Measurements from ENCODE around the gene CXCR4. TPM values are rescaled to one million over a fixed set of nuclear protein-coding genes. Genes with fewer than 3 reads are reported as not detected.

CXCR4 gene
- total RNA-seq, 2 donors from 2014 or later, result 1,189 to 1,429 TPM

- Mint-ChIP-seq H3K4me3 (peak overlapping the region; percentile 97), H3K27me3 (no peaks in the 10 kb centered on the region), H3K4me1 (peaks cover 47% of the 10 kb centered on the region), H3K27ac (peak overlapping the region; percentile 99), H3K36me3 (ENCODE audit: low read depth) (peaks cover 19% of the 10 kb centered on the region)
- H3K9me3 ChIP-seq (ENCODE audit: control insufficient read depth, low read length, poor library complexity, severe bottlenecking), result no peaks in the 10 kb centered on the region
- ATAC-seq (peak; percentile 21), DNase-seq (peak; percentile 59 to 68 (median 61))
Measured at GRCh38 chr2:136116151-136116812, 1.7 kb downstream of the CXCR4 start.

DNA sequence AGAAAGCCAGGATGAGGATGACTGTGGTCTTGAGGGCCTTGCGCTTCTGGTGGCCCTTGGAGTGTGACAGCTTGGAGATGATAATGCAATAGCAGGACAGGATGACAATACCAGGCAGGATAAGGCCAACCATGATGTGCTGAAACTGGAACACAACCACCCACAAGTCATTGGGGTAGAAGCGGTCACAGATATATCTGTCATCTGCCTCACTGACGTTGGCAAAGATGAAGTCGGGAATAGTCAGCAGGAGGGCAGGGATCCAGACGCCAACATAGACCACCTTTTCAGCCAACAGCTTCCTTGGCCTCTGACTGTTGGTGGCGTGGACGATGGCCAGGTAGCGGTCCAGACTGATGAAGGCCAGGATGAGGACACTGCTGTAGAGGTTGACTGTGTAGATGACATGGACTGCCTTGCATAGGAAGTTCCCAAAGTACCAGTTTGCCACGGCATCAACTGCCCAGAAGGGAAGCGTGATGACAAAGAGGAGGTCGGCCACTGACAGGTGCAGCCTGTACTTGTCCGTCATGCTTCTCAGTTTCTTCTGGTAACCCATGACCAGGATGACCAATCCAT, 2.7 kb downstream of the CXCR4 start:
- Mint-ChIP-seq H3K4me3 (peak overlapping the region; percentile 97), H3K27me3 (no peaks in the 10 kb centered on the region), H3K27ac (peak overlapping the region; percentile 99), H3K36me3 (ENCODE audit: low read depth) (peaks cover 19% of the 10 kb centered on the region), H3K4me1 (peaks cover 44% of the 10 kb centered on the region)
- H3K9me3 ChIP-seq (ENCODE audit: control insufficient read depth, low read length, poor library complexity, severe bottlenecking), result no peaks in the 10 kb centered on the region
- ATAC-seq (no peak), DNase-seq (no peak)

DNA sequence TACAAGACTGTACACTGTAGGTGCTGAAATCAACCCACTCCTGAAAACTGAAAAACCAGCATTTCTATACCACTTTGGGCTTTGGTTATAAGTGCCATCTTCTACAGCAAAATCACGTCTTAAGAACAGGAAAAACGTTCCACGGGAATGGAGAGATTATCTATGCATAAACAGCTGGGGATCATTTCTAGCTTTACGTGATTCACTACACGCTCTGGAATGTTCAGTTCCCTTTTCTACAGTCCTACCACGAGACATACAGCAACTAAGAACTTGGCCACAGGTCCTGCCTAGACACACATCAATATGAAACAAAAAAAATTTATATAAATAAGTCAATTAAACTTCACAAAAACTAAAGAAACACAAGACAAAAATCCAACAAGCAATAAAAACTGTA, 3.6 kb downstream of the CXCR4 start:
- no peaks in the 10 kb centered on the region for H3K9me3 ChIP-seq (ENCODE audit: control insufficient read depth, low read length, poor library complexity, severe bottlenecking)
- ATAC-seq (no peak), DNase-seq (no peak)
- H3K4me3 Mint-ChIP-seq, result peak overlapping the region; percentile 84
- H3K36me3 Mint-ChIP-seq (ENCODE audit: low read depth), result peaks cover 19% of the 10 kb centered on the region
- H3K27me3 Mint-ChIP-seq, result no peaks in the 10 kb centered on the region
- peak overlapping the region; percentile 99 for H3K27ac Mint-ChIP-seq
- H3K4me1 Mint-ChIP-seq, result peaks cover 44% of the 10 kb centered on the region

GRCh38 chr2:136113209-136113971, 4.6 kb downstream of the CXCR4 start:
- Mint-ChIP-seq H3K4me1 (peaks cover 44% of the 10 kb centered on the region), H3K4me3 (peak overlapping the region; percentile 84), H3K27me3 (no peaks in the 10 kb centered on the region), H3K27ac (peak overlapping the region; percentile 99), H3K36me3 (ENCODE audit: low read depth) (peaks cover 19% of the 10 kb centered on the region)
- ATAC-seq (peak; percentile 2), DNase-seq (no peak)
- H3K9me3 ChIP-seq (ENCODE audit: control insufficient read depth, low read length, poor library complexity, severe bottlenecking), result no peaks in the 10 kb centered on the region

GRCh38 chr2:136112317-136113208, 5.4 kb downstream of the CXCR4 start:
- no peak for DNase-seq
- peak overlapping the region; percentile 99 for H3K27ac Mint-ChIP-seq
- H3K9me3 ChIP-seq (ENCODE audit: control insufficient read depth, low read length, poor library complexity, severe bottlenecking), result no peaks in the 10 kb centered on the region
- H3K4me1 Mint-ChIP-seq, result peaks cover 38% of the 10 kb centered on the region
- H3K4me3 Mint-ChIP-seq, result peak overlapping the region; percentile 84
- ATAC-seq, result peak; percentile 5
- peaks cover 17% of the 10 kb centered on the region for H3K36me3 Mint-ChIP-seq (ENCODE audit: low read depth)
- no peaks in the 10 kb centered on the region for H3K27me3 Mint-ChIP-seq

DNA sequence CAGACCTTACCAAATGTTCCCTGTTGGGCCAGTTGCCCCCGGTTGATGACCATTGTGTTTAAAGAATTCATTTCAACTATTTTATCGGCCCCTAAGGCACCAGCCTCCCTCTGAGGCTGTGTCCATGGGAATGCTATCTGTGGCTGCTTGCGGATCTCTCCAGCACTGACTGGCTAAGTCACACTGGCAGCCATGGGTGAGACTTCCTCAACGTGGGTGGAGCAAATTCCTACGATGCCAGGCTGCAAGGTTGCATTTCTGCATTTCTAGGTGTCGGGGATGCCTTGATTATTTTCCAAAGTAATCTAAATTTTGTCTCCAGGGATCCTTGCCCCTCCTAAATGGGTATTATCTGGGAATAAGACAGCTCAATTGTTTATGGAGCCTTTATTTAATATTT, 6.2 kb downstream of the CXCR4 start:
- Mint-ChIP-seq H3K4me1 (peaks cover 38% of the 10 kb centered on the region), H3K36me3 (ENCODE audit: low read depth) (peaks cover 17% of the 10 kb centered on the region), H3K27ac (peak overlapping the region; percentile 99), H3K27me3 (no peaks in the 10 kb centered on the region), H3K4me3 (peak overlapping the region; percentile 67)
- ATAC-seq (no peak), DNase-seq (no peak)
- H3K9me3 ChIP-seq (ENCODE audit: control insufficient read depth, low read length, poor library complexity, severe bottlenecking), result no peaks in the 10 kb centered on the region

GRCh38 chr2:136110526-136110925, 7.4 kb downstream of the CXCR4 start:
- H3K4me1 Mint-ChIP-seq, result peaks cover 33% of the 10 kb centered on the region
- ATAC-seq (no peak), DNase-seq (no peak)
- H3K27ac Mint-ChIP-seq, result peak overlapping the region; percentile 99
- no peaks in the 10 kb centered on the region for H3K27me3 Mint-ChIP-seq
- no peak overlapping the region for H3K4me3 Mint-ChIP-seq
- H3K36me3 Mint-ChIP-seq (ENCODE audit: low read depth), result peaks cover 15% of the 10 kb centered on the region
- H3K9me3 ChIP-seq (ENCODE audit: control insufficient read depth, low read length, poor library complexity, severe bottlenecking), result no peaks in the 10 kb centered on the region

- DNase-seq (no peak), ATAC-seq (no peak)
- Mint-ChIP-seq H3K36me3 (ENCODE audit: low read depth) (peaks cover 2% of the 10 kb centered on the region), H3K4me3 (no peak overlapping the region), H3K27me3 (no peaks in the 10 kb centered on the region), H3K4me1 (peaks cover 15% of the 10 kb centered on the region), H3K27ac (no peak overlapping the region)
- no peaks in the 10 kb centered on the region for H3K9me3 ChIP-seq (ENCODE audit: control insufficient read depth, low read length, poor library complexity, severe bottlenecking)
Measured at GRCh38 chr2:136108463-136108862, 9.5 kb downstream of the CXCR4 start.

DNA sequence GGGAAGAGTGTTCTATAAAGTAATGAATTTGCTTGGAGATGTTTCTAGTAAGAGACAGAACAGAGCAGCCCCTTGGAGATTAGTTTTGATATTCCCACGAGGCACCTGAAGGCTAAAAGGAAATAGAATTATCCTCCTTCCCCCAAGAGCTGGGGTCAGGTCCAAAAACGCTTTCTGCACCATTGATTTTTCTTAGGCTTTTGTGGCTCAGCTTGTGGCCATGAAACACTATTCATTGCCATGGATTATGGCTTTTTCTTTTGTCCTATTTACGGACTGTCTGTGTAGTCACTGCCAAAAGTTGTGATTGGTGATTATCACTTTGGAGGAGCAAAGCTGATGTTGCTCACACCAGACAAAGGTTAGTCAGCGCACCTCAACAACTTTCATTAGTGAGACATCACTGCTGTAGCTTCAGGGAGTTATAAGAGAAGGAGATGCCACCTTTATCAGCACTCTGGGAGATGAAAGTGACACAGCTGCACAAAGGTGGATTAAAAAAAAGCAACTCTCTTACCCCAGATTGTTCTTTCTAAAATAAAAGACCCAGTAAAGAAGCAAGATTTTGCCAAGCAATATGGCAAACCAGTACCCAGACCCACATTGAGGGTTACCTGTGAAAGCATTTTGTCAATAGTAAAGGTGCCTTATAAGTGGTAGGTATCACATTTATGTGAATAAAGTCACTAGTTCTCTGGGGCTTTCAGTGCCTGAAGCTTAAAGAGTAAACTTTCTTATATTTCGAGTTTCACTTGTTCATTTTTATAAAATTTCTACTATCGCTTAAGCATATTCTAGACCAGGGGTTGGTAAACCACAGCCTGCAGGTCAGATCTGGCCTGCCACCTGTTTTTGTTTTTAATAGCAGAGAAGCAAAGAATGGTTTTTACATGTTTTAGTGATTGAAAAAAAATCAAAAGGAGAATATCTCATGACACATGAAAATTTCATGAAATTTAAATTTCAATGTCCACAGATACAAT, 10.6 kb downstream of the CXCR4 start:
- no peak for DNase-seq
- Mint-ChIP-seq H3K27ac (no peak overlapping the region), H3K4me3 (no peak overlapping the region), H3K4me1 (peaks cover 8% of the 10 kb centered on the region), H3K36me3 (ENCODE audit: low read depth) (no peaks in the 10 kb centered on the region), H3K27me3 (no peaks in the 10 kb centered on the region)
- no peak for ATAC-seq
- H3K9me3 ChIP-seq (ENCODE audit: control insufficient read depth, low read length, poor library complexity, severe bottlenecking), result no peaks in the 10 kb centered on the region

- DNase-seq (no peak), ATAC-seq (no peak)
- Mint-ChIP-seq H3K27ac (no peak overlapping the region), H3K36me3 (ENCODE audit: low read depth) (no peaks in the 10 kb centered on the region), H3K4me1 (peaks cover 7% of the 10 kb centered on the region), H3K4me3 (no peak overlapping the region), H3K27me3 (no peaks in the 10 kb centered on the region)
- no peaks in the 10 kb centered on the region for H3K9me3 ChIP-seq (ENCODE audit: control insufficient read depth, low read length, poor library complexity, severe bottlenecking)
Measured at GRCh38 chr2:136106505-136106904, 11.4 kb downstream of the CXCR4 start.

- ATAC-seq (no peak), DNase-seq (no peak)
- no peaks in the 10 kb centered on the region for H3K36me3 Mint-ChIP-seq (ENCODE audit: low read depth)
- no peak overlapping the region for H3K27ac Mint-ChIP-seq
- H3K4me1 Mint-ChIP-seq, result peaks cover 7% of the 10 kb centered on the region
- no peaks in the 10 kb centered on the region for H3K27me3 Mint-ChIP-seq
- H3K4me3 Mint-ChIP-seq, result no peak overlapping the region
- no peaks in the 10 kb centered on the region for H3K9me3 ChIP-seq (ENCODE audit: control insufficient read depth, low read length, poor library complexity, severe bottlenecking)
Measured at GRCh38 chr2:136104977-136105376, 13.0 kb downstream of the CXCR4 start.

GRCh38 chr2:136101042-136101441, 16.9 kb downstream of the CXCR4 start:
- no peak overlapping the region for H3K4me3 Mint-ChIP-seq
- DNase-seq (no peak), ATAC-seq (no peak)
- H3K27me3 Mint-ChIP-seq, result no peaks in the 10 kb centered on the region
- H3K36me3 Mint-ChIP-seq (ENCODE audit: low read depth), result no peaks in the 10 kb centered on the region
- H3K4me1 Mint-ChIP-seq, result no peaks in the 10 kb centered on the region
- H3K9me3 ChIP-seq (ENCODE audit: control insufficient read depth, low read length, poor library complexity, severe bottlenecking), result no peaks in the 10 kb centered on the region
- H3K27ac Mint-ChIP-seq, result no peak overlapping the region
